ENCODE measurements around the gene CHCHD4.
A peak's percentile ranks its signal among the peaks of the same experiment; 100 is the strongest.

The CHCHD4 gene

GRCh38 chr3:14124615-14125192, at the start of gene CHCHD4, which contains the start of gene TMEM43:
Gene CHCHD4, minus strand, starts transcription at chr3:14124870. Its CDS starts 194 bp downstream, at chr3:14124676.
Gene TMEM43, plus strand, starts transcription at chr3:14125052. Its CDS starts 142 bp downstream, at chr3:14125194.
- H3K27ac ChIP-seq: peak within 1 kb of the TSS; percentile 94

GRCh38 chr3:14172496-14172895, 47.8 kb upstream of the CHCHD4 start:
- Histone ChIP-seq H3K9me3 (ENCODE audit: control insufficient read depth, low read length) (no peaks in the 10 kb centered on the region), H3K27me3 (ENCODE audit: control insufficient read depth, insufficient read depth, low read length) (no peaks in the 10 kb centered on the region), H3K79me2 (peaks cover 33% of the 10 kb centered on the region), H3K36me3 (ENCODE audit: control insufficient read depth, insufficient read depth, low read length) (no peaks in the 10 kb centered on the region), H2AFZ (no peak overlapping the region), H3K4me1 (peaks cover 3% of the 10 kb centered on the region), H3K27ac (no peak overlapping the region), H3K4me2 (ENCODE audit: low read length) (no peak overlapping the region), H3K9ac (no peak overlapping the region), H3K4me3 (ENCODE audit: low read depth, low read length) (no peak overlapping the region)
- TF ChIP-seq CTCF (IDR thresholded peaks at IDR 0.05): no peak

More at GRCh38 chr3:14124615-14125192, at the start of gene CHCHD4, which contains the start of gene TMEM43:
- H2AFZ ChIP-seq: peak within 1 kb of the TSS; percentile 95
- peak within 1 kb of the TSS; percentile 90 for H3K4me2 ChIP-seq (ENCODE audit: low read length)
- H3K9me3 ChIP-seq (ENCODE audit: control insufficient read depth, low read length): no peaks in the 10 kb centered on the region
- H3K27me3 ChIP-seq (ENCODE audit: control insufficient read depth, insufficient read depth, low read length): no peaks in the 10 kb centered on the region
- no peaks in the 10 kb centered on the region for H3K36me3 ChIP-seq (ENCODE audit: control insufficient read depth, insufficient read depth, low read length)
- peaks cover 32% of the 10 kb centered on the region for H3K79me2 ChIP-seq
- peak within 1 kb of the TSS; percentile 84 for H3K4me3 ChIP-seq (ENCODE audit: low read depth, low read length)
- no peak for TF ChIP-seq CTCF (IDR thresholded peaks at IDR 0.05)
- H3K9ac ChIP-seq: peak within 1 kb of the TSS; percentile 94
- peaks cover 40% of the 10 kb centered on the region for H3K4me1 ChIP-seq

GRCh38 chr3:14170531-14171159, 46.0 kb upstream of the CHCHD4 start:
- Histone ChIP-seq H3K36me3 (ENCODE audit: control insufficient read depth, insufficient read depth, low read length) (no peaks in the 10 kb centered on the region), H3K4me2 (ENCODE audit: low read length) (no peak overlapping the region), H3K27ac (no peak overlapping the region), H3K9me3 (ENCODE audit: control insufficient read depth, low read length) (no peaks in the 10 kb centered on the region), H3K27me3 (ENCODE audit: control insufficient read depth, insufficient read depth, low read length) (no peaks in the 10 kb centered on the region), H2AFZ (no peak overlapping the region), H3K4me1 (no peaks in the 10 kb centered on the region), H3K4me3 (ENCODE audit: low read depth, low read length) (no peak overlapping the region), H3K9ac (no peak overlapping the region), H3K79me2 (peaks cover 19% of the 10 kb centered on the region)
- TF ChIP-seq CTCF (IDR thresholded peaks at IDR 0.05): no peak

GRCh38 chr3:14169871-14170270, 45.2 kb upstream of the CHCHD4 start:
- no peak overlapping the region for H3K4me3 ChIP-seq (ENCODE audit: low read depth, low read length)
- H3K9ac ChIP-seq: no peak overlapping the region
- no peaks in the 10 kb centered on the region for H3K27me3 ChIP-seq (ENCODE audit: control insufficient read depth, insufficient read depth, low read length)
- no peak for TF ChIP-seq CTCF (IDR thresholded peaks at IDR 0.05)
- no peak overlapping the region for H2AFZ ChIP-seq
- no peaks in the 10 kb centered on the region for H3K36me3 ChIP-seq (ENCODE audit: control insufficient read depth, insufficient read depth, low read length)
- H3K27ac ChIP-seq: no peak overlapping the region
- peaks cover 14% of the 10 kb centered on the region for H3K79me2 ChIP-seq
- no peaks in the 10 kb centered on the region for H3K9me3 ChIP-seq (ENCODE audit: control insufficient read depth, low read length)
- H3K4me1 ChIP-seq: no peaks in the 10 kb centered on the region
- H3K4me2 ChIP-seq (ENCODE audit: low read length): no peak overlapping the region
